Fibroblast of villous mesenchyme (primary cell): ENCODE results near the gene NCBP3. TPM values are rescaled to one million over a fixed set of nuclear protein-coding genes. Genes with fewer than 3 reads are reported as not detected.

Source experiments
- DNase-seq: peaks from one replicate; pipeline ENCODE4 v3.0.0-alpha.2; 2010; ENCODE audit warnings: low read depth
- H3K4me3 ChIP-seq: 2 replicates; pipeline ENCODE4 v1.5.1; 2011; ENCODE audit warnings: low read depth, mild to moderate bottlenecking, low read length
- total RNA-seq: library from RNA; depleted of rRNA; stranded (reverse); fragments of >200 nt; gene quantifications from 2 replicates; pipeline ENCODE4 v1.2.3, GENCODE V29; 2012
- TF ChIP-seq, protein P1 (sequence below): IDR thresholded peaks from 2 replicates; pipeline ENCODE4 v1.5.1; 2012; ENCODE audit warnings: low read depth, mild to moderate bottlenecking, low read length; ENCODE audit not compliant: insufficient read depth

NCBP3 gene
- total RNA-seq, 1 donor, result 26.3 TPM

DNA sequence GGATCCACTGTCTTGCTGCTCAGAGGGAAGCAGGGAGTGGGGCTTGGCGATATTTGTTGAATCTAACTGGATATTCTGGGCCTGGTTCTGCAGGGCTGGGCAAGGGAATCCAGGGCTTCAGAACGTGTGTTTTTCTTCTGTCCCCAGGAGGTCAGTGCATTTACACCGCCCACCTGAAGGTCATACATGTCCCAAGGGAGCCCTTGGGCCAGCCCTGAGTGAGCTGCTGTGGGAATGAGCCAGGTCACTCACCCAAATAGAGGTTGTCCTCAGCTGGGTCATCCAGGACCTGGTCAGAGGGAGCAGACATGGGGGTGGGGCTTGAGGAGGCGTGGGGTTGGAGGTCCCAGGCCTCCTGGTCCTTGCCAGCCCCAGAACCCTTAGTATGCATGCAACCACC lies 36.2 kb upstream of the NCBP3 start:
- no peak overlapping the region for H3K4me3 ChIP-seq
- TF ChIP-seq, protein P1, sequence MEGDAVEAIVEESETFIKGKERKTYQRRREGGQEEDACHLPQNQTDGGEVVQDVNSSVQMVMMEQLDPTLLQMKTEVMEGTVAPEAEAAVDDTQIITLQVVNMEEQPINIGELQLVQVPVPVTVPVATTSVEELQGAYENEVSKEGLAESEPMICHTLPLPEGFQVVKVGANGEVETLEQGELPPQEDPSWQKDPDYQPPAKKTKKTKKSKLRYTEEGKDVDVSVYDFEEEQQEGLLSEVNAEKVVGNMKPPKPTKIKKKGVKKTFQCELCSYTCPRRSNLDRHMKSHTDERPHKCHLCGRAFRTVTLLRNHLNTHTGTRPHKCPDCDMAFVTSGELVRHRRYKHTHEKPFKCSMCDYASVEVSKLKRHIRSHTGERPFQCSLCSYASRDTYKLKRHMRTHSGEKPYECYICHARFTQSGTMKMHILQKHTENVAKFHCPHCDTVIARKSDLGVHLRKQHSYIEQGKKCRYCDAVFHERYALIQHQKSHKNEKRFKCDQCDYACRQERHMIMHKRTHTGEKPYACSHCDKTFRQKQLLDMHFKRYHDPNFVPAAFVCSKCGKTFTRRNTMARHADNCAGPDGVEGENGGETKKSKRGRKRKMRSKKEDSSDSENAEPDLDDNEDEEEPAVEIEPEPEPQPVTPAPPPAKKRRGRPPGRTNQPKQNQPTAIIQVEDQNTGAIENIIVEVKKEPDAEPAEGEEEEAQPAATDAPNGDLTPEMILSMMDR, result no peak
- DNase-seq, result no peak

DNA sequence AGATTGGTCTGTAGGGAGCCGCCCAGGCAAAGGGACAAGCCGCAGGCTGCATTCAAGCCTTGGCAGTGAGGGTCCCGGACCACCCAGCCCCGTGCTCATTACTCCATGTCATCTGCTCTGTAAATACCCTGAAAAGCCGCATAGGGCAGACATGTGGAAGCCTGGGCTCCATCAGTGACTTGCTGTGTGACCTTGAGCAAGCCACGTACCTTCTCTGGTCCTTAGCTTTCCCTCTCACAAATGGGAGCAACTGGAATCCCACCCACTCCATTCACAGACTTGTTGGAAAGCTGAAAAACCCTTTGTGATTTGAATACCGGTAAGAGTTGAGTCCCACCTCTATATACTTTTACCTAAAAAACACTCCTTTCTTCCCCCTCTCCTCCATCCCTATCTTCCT lies 34.9 kb upstream of the NCBP3 start:
- no peak for DNase-seq
- no peak overlapping the region for H3K4me3 ChIP-seq
- TF ChIP-seq, protein P1, result no peak

DNA sequence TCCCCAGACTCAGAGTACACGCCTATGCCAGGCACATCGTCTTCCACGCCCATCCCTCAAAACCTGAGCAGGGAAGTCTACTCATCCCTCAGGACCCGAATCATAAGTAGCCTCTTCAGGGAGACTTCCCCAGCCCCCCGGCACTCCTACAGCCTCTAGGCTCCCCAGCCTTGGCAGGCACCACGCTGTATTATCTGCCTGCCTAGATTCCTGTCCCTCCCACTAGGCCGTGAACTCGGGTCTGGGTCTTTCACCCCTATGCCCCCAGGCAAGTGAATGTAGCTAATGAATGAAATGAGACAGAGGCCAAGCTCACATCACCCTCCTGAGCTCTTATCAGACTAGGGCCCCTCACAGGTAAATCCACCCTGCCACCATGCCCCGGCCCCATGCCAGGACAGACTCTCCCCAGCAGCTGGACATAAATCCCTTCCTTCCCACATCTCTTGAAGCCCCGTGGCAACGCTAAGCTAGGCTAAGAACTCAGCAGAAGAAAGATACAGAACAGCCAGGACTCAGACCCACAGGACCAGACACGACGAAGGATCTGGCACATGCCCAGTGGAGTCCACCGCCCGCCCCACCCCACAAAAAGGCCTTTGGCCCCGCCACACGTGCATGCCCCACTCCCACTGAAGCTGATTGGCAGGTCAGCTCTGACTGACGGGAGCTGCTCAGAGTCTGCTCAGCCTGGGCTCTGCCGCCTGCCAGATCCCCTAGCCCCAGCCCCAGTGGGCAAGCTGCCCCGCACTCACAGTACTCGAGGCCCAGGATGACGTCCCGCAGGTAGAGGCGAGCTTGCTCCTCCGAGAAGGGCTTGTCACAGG lies 33.8 kb upstream of the NCBP3 start:
- no peak for DNase-seq
- H3K4me3 ChIP-seq, result no peak overlapping the region
- TF ChIP-seq, protein P1, result no peak

DNA sequence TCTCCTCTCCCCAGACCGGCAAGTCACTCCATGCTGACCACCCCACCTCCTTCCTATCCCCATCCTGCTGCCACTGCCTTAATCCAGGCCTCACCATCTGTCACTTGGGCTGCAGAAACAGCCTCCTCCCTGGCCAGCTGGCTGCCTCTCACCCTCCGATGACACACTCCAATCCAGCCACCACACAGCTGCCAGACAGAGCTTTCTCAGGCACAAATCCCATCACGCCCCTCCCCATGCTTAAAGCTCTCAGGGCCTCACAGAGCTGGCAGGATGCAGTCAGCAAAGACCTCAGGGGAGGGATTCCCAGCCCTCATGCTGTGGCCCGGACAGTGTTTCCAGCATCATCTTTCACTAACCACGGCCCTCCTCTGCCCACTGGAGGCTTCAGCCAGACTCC lies 33.1 kb upstream of the NCBP3 start:
- TF ChIP-seq, protein P1, result no peak

DNA sequence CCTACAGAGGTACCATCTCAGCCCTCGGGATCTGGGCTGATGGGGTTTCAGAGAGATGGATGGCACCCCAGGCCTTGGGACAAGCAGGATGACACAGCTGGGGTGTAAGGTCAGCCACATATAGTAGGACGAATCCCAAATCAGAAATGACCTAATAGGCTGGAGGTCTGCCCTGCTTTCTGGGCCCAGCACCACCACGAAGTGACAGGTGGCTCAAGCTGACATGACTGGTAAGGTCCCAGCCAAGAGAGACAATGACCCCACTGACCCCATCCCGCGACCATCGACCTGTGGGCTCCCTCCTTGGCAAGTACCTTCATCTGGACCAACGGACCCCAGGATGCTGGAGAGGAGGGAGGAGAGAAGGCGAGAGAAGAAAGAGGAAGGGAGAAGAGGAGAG lies 31.2 kb upstream of the NCBP3 start:
- no peak for DNase-seq
- TF ChIP-seq, protein P1, result no peak
- H3K4me3 ChIP-seq, result no peak overlapping the region

More for the DNA sequence above, 33.1 kb upstream of the NCBP3 start:
- no peak overlapping the region for H3K4me3 ChIP-seq
- peak; percentile 38 for DNase-seq

DNA sequence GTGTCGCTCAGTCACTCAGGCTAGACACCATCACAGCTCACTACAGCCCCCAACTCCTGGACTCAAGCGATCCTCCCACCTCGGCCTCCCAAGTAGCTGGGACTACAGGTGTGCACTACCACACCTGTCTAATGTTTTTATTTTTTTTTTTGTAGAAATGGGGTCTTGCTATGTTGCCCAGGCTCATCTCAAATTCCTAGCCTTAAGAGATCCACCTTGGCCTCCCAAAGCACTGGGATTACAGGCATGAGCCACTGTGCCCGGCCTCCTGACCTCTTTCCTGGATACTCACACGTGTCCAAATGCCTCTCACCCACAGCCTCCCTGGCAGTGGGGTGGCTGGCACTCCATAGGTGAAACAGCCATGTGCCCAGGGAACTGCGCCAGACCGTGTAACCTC lies 29.3 kb upstream of the NCBP3 start:
- no peak for DNase-seq
- TF ChIP-seq, protein P1, result no peak
- H3K4me3 ChIP-seq, result no peak overlapping the region

DNA sequence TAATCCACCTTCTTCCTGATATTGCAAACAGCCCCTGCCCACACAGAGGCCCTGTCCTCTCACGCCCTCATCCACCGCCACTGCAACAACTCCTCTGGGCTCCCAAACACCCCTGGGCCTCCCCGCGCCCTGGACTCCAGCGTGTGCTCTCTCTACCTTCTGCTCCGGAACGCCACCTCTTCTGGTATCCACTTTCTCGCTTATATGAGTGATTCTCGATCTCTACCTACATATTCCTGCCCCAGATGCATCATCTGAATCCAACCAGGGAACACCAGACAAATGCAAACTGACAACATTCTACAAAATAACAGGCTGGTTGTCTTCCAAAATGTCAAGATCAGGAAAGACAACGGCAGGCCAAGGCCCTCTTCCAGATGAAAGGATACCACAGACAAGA lies 27.8 kb upstream of the NCBP3 start:
- TF ChIP-seq, protein P1, result no peak
- H3K4me3 ChIP-seq, result no peak overlapping the region
- DNase-seq, result no peak
